ENCODE measurements around the gene CD5L. TPM values are rescaled to one million over a fixed set of nuclear protein-coding genes. Genes with fewer than 3 reads are reported as not detected.

CD5L gene
- total RNA-seq, 1 donor from 2014 or later, result 0.52 TPM

GRCh38 chr1:157799996-157800395 is 41.6 kb downstream of the CD5L start:
- no peak for TF ChIP-seq CTCF (IDR thresholded peaks at IDR 0.05; ENCODE audit: borderline replicate concordance)
- Histone ChIP-seq H3K4me1 (no peaks in the 10 kb centered on the region), H3K27me3 (ENCODE audit: low read depth) (no peaks in the 10 kb centered on the region)

GRCh38 chr1:157798211-157798610 is 43.4 kb downstream of the CD5L start:
- no peaks in the 10 kb centered on the region for H3K36me3 ChIP-seq
- DNase-seq, result no peak
- no peaks in the 10 kb centered on the region for H3K27me3 ChIP-seq (ENCODE audit: low read depth)
- H3K27ac ChIP-seq (replicated peaks), result no peak overlapping the region
- peaks cover 19% of the 10 kb centered on the region for H3K9me3 ChIP-seq (replicated peaks)
- TF ChIP-seq CTCF (IDR thresholded peaks at IDR 0.05; ENCODE audit: borderline replicate concordance), result no peak
- no peak overlapping the region for H3K4me3 ChIP-seq
- intact Hi-C loops (cut with micrococcal nuclease), result no loop called here
- no peaks in the 10 kb centered on the region for H3K4me1 ChIP-seq

More at GRCh38 chr1:157799996-157800395, 41.6 kb downstream of the CD5L start:
- Histone ChIP-seq H3K27ac (replicated peaks) (no peak overlapping the region), H3K9me3 (replicated peaks) (peaks cover under 1% of the 10 kb centered on the region), H3K4me3 (no peak overlapping the region), H3K36me3 (no peaks in the 10 kb centered on the region)
- no peak for DNase-seq
- intact Hi-C loops (cut with micrococcal nuclease), result no loop called here

- no peak overlapping the region for H3K4me3 ChIP-seq
- no peak overlapping the region for H3K27ac ChIP-seq (replicated peaks)
- intact Hi-C loops (cut with micrococcal nuclease), result no loop called here
- no peaks in the 10 kb centered on the region for H3K36me3 ChIP-seq
- DNase-seq, result no peak
- no peaks in the 10 kb centered on the region for H3K4me1 ChIP-seq
- TF ChIP-seq CTCF (IDR thresholded peaks at IDR 0.05; ENCODE audit: borderline replicate concordance), result no peak
- peaks cover 11% of the 10 kb centered on the region for H3K9me3 ChIP-seq (replicated peaks)
- no peaks in the 10 kb centered on the region for H3K27me3 ChIP-seq (ENCODE audit: low read depth)
Measured at GRCh38 chr1:157785248-157785647, 56.4 kb downstream of the CD5L start.

GRCh38 chr1:157784801-157785200 is 56.8 kb downstream of the CD5L start:
- intact Hi-C loops (cut with micrococcal nuclease), result no loop called here
- Histone ChIP-seq H3K4me1 (no peaks in the 10 kb centered on the region), H3K36me3 (no peaks in the 10 kb centered on the region), H3K4me3 (no peak overlapping the region), H3K9me3 (replicated peaks) (peaks cover 11% of the 10 kb centered on the region), H3K27ac (replicated peaks) (no peak overlapping the region), H3K27me3 (ENCODE audit: low read depth) (no peaks in the 10 kb centered on the region)
- no peak for TF ChIP-seq CTCF (IDR thresholded peaks at IDR 0.05; ENCODE audit: borderline replicate concordance)
- DNase-seq, result no peak

- peaks cover under 1% of the 10 kb centered on the region for H3K9me3 ChIP-seq (replicated peaks)
- intact Hi-C loops (cut with micrococcal nuclease), result no loop called here
- no peak for DNase-seq
- no peaks in the 10 kb centered on the region for H3K4me1 ChIP-seq
- no peak overlapping the region for H3K4me3 ChIP-seq
- no peak for TF ChIP-seq CTCF (IDR thresholded peaks at IDR 0.05; ENCODE audit: borderline replicate concordance)
- no peak overlapping the region for H3K27ac ChIP-seq (replicated peaks)
- no peaks in the 10 kb centered on the region for H3K27me3 ChIP-seq (ENCODE audit: low read depth)
- no peaks in the 10 kb centered on the region for H3K36me3 ChIP-seq
Measured at GRCh38 chr1:157782931-157783330, 58.7 kb downstream of the CD5L start.

- Histone ChIP-seq H3K36me3 (no peaks in the 10 kb centered on the region), H3K27me3 (ENCODE audit: low read depth) (peaks cover 4% of the 10 kb centered on the region), H3K4me1 (no peaks in the 10 kb centered on the region), H3K4me3 (no peak overlapping the region), H3K27ac (replicated peaks) (no peak overlapping the region), H3K9me3 (replicated peaks) (no peaks in the 10 kb centered on the region)
- TF ChIP-seq CTCF (IDR thresholded peaks at IDR 0.05; ENCODE audit: borderline replicate concordance), result no peak
- intact Hi-C loops (cut with micrococcal nuclease), result no loop called here
- no peak for DNase-seq
Measured at GRCh38 chr1:157781048-157781447, 60.6 kb downstream of the CD5L start.

Data from left ventricle myocardium inferior (tissue), 1 donor.